Esophagus muscularis mucosa (tissue), 4 donors: ENCODE results near the gene PPP6R3. TPM values are rescaled to one million over a fixed set of nuclear protein-coding genes. Genes with fewer than 3 reads are reported as not detected.

Experiments
- DNase-seq: peaks from one replicate; pipeline ENCODE4 v3.0.0-alpha.2; 2017; ENCODE audit errors: extremely low spot score
- H3K27ac ChIP-seq, 4 donors: fragments of 200-600 bp; sonication (generic); replicated peaks in 1 of 4; 1 replicate in 3 of 4; 2 replicates in 1 of 4; pipeline ENCODE4 v1.5.1; 2016 to 2019; ENCODE audit warnings: mild to moderate bottlenecking in 1 of 4
- H3K27me3 ChIP-seq, 4 donors: fragments of 200-600 bp; sonication (generic); one replicate each; pipeline versions ENCODE4 v1.5.1 to v1.6.0; 2016 to 2019
- H3K36me3 ChIP-seq, 4 donors: fragments of 200-600 bp; sonication (generic); one replicate each; pipeline ENCODE4 v1.5.1; 2016 to 2019
- H3K4me1 ChIP-seq, 4 donors: fragments of 200-600 bp; sonication (generic); one replicate each; pipeline ENCODE4 v1.5.1; 2016 to 2019
- H3K4me3 ChIP-seq, 4 donors: fragments of 200-600 bp; sonication (generic); 1 replicate in 2 of 4; 2 replicates in 2 of 4; pipeline ENCODE4 v1.5.1; 2016 to 2019; ENCODE audit warnings: mild to moderate bottlenecking in 4 of 4, moderate library complexity in 1 of 4
- H3K9me3 ChIP-seq, 4 donors: fragments of 200-600 bp; sonication (generic); 1 replicate in 3 of 4; 2 replicates in 1 of 4; pipeline ENCODE4 v1.5.1; 2016 to 2019
- EP300 ChIP-seq: sonication (generic); formaldehyde crosslinking; IDR thresholded peaks from one replicate; pipeline ENCODE4 v1.6.1; 2017; ENCODE audit warnings: antibody characterized with exemption
- POLR2A ChIP-seq: fragments of 450-650 bp; IDR thresholded peaks from one replicate; pipeline ENCODE4 v1.6.1; 2017; ENCODE audit warnings: antibody characterized with exemption, moderate library complexity, mild to moderate bottlenecking, low read depth
- POLR2AphosphoS5 ChIP-seq, 2 donors: sonication (generic); formaldehyde crosslinking; IDR thresholded peaks; one replicate each; pipeline ENCODE4 v1.6.1; 2017; ENCODE audit warnings: antibody characterized with exemption in 2 of 2
- WGBS: methylation state at CpG from one replicate; pipeline ENCODE4 v1.1.5; 2018; 5-methylcytosine and 5-hydroxymethylcytosine counted together
- intact Hi-C: fragments of 100-400 bp; cut with DNase I; formaldehyde crosslinking; loops from one replicate; pipeline ENCODE4 v1.15.1; 2023
- total RNA-seq, 4 donors: library from RNA; depleted of rRNA; stranded (reverse); fragments of >200 nt; gene quantifications; one replicate each; pipeline versions ENCODE4 v1.1.0 to v1.2.1, GENCODE V29; 2016
- TF ChIP-seq, protein P1 (sequence below), 3 experiments: fragments of 200-600 bp in 2 of 3; fragments of 450-650 bp in 1 of 3; sonication (generic) in 2 of 3; IDR thresholded peaks; one replicate each; pipeline ENCODE4 v1.5.1; 2017 to 2019; ENCODE audit warnings: antibody characterized with exemption in 3 of 3, mild to moderate bottlenecking in 2 of 3, moderate library complexity in 1 of 3

PPP6R3 gene
- total RNA-seq, 4 donors from 2014 or later, result 106 to 132 (median 116) TPM

DNA sequence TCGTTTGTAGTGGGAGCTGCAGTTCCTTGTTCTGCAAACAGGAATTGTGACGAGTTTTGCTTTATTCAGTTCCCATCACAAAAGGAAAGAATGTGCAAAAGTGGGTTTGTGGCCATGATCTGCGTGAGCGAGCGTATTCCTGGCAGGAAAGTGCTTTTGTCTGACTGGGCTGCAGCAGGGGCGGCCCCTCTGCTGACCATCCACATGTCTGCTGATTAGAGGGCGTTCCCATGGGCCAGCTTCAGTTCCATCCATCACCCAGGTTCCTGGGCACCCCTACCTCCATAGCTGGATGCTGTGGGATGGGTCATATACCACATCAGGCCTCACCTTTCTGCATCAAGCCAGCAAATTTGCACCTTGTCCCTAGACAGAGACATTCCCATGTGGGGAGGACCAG, 194.9 kb downstream of the PPP6R3 start:
- H3K27ac ChIP-seq, result no peak overlapping the region
- intact Hi-C loops, result no loop called here

GRCh38 chr11:68655806-68656205, 195.3 kb downstream of the PPP6R3 start:
- TF ChIP-seq POLR2AphosphoS5 (IDR thresholded peaks at IDR 0.05) (no peak), EP300 (no peak), POLR2A (no peak)
- TF ChIP-seq, protein P1, sequence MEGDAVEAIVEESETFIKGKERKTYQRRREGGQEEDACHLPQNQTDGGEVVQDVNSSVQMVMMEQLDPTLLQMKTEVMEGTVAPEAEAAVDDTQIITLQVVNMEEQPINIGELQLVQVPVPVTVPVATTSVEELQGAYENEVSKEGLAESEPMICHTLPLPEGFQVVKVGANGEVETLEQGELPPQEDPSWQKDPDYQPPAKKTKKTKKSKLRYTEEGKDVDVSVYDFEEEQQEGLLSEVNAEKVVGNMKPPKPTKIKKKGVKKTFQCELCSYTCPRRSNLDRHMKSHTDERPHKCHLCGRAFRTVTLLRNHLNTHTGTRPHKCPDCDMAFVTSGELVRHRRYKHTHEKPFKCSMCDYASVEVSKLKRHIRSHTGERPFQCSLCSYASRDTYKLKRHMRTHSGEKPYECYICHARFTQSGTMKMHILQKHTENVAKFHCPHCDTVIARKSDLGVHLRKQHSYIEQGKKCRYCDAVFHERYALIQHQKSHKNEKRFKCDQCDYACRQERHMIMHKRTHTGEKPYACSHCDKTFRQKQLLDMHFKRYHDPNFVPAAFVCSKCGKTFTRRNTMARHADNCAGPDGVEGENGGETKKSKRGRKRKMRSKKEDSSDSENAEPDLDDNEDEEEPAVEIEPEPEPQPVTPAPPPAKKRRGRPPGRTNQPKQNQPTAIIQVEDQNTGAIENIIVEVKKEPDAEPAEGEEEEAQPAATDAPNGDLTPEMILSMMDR (IDR thresholded peaks at IDR 0.05), result no peak
- intact Hi-C loops, result no loop called here
- Histone ChIP-seq H3K4me3 (no peak overlapping the region), H3K4me1 (peaks cover 0 to 9% (median 6%) of the 10 kb centered on the region in 4 donors), H3K36me3 (no peaks in the 10 kb centered on the region), H3K9me3 (peaks cover 0 to 14% (median 4%) of the 10 kb centered on the region in 4 donors), H3K27ac (no peak overlapping the region), H3K27me3 (peaks cover 0 to 39% (median 0%) of the 10 kb centered on the region in 4 donors)
- WGBS, result 91% methylated on average over 8 of the region's 8 CpGs
- DNase-seq, result no peak

More for the DNA sequence above, 194.9 kb downstream of the PPP6R3 start:
- H3K4me1 ChIP-seq, result peaks cover 0 to 9% (median 6%) of the 10 kb centered on the region in 4 donors
- no peaks in the 10 kb centered on the region for H3K36me3 ChIP-seq
- TF ChIP-seq POLR2A (no peak), POLR2AphosphoS5 (IDR thresholded peaks at IDR 0.05) (no peak), EP300 (no peak)
- TF ChIP-seq, protein P1 (IDR thresholded peaks at IDR 0.05), result no peak
- H3K27me3 ChIP-seq, result peaks cover 0 to 42% (median 0%) of the 10 kb centered on the region in 4 donors
- 77% methylated on average over 7 of the region's 7 CpGs for WGBS
- peaks cover 0 to 14% (median 4%) of the 10 kb centered on the region in 4 donors for H3K9me3 ChIP-seq
- no peak overlapping the region for H3K4me3 ChIP-seq
- DNase-seq, result no peak

- WGBS, result 100% methylated on average over 1 of the region's 11 CpGs
- H3K4me3 ChIP-seq, result no peak overlapping the region
- H3K27ac ChIP-seq, result no peak overlapping the region
- no peaks in the 10 kb centered on the region for H3K36me3 ChIP-seq
- TF ChIP-seq EP300 (no peak), POLR2A (no peak), POLR2AphosphoS5 (IDR thresholded peaks at IDR 0.05) (no peak)
- TF ChIP-seq, protein P1 (IDR thresholded peaks at IDR 0.05), result no peak
- DNase-seq, result no peak
- intact Hi-C loops, result no loop called here
- peaks cover 0 to 33% (median 0%) of the 10 kb centered on the region in 4 donors for H3K27me3 ChIP-seq
- peaks cover 0 to 9% (median 6%) of the 10 kb centered on the region in 4 donors for H3K4me1 ChIP-seq
- peaks cover 0 to 14% (median 4%) of the 10 kb centered on the region in 4 donors for H3K9me3 ChIP-seq
Measured at GRCh38 chr11:68657021-68657780, 196.6 kb downstream of the PPP6R3 start.

GRCh38 chr11:68658097-68658496, 197.5 kb downstream of the PPP6R3 start:
- no peak overlapping the region for H3K4me3 ChIP-seq
- H3K9me3 ChIP-seq, result peaks cover 0 to 14% (median 4%) of the 10 kb centered on the region in 4 donors
- 95% methylated on average over 8 of the region's 8 CpGs for whole genome bisulfite sequencing
- peaks cover 0 to 24% (median 0%) of the 10 kb centered on the region in 4 donors for H3K27me3 ChIP-seq
- DNase-seq, result no peak
- H3K27ac ChIP-seq, result no peak overlapping the region
- intact Hi-C loops, result no loop called here
- TF ChIP-seq EP300, result no peak
- TF ChIP-seq POLR2A, result no peak
- TF ChIP-seq, protein P1 (IDR thresholded peaks at IDR 0.05), result no peak
- TF ChIP-seq POLR2AphosphoS5 (IDR thresholded peaks at IDR 0.05), result no peak
- H3K4me1 ChIP-seq, result peaks cover 0 to 9% (median 6%) of the 10 kb centered on the region in 4 donors
- H3K36me3 ChIP-seq, result no peaks in the 10 kb centered on the region
